Activated B cell treated with CpG ODN at 0.5 μM for 24 hours (primary cell): ENCODE results near the gene EMD. TPM values are rescaled to one million over a fixed set of nuclear protein-coding genes. Genes with fewer than 3 reads are reported as not detected.
"Not testable (repeated sequence)": the region's sequence is repeated elsewhere in the genome, so short reads cannot be mapped to it uniquely, and the experiment has no call there.

Source experiments
- ATAC-seq: fragments of 200-7000 bp; cut with Tn5 transposase; one replicate; pipeline ENCODE4 v1.10.0; 2021; ENCODE audit warnings: low read depth, mild to moderate bottlenecking, moderate library complexity
- CTCF ChIA-PET: fragments of 350-600 bp; sonication (Branson Sonifier 250); formaldehyde crosslinking; loops from one replicate; lab custom pipeline; 2021; ENCODE audit warnings: antibody characterized with exemption; lab: Charles Lee
- POLR2A ChIA-PET: fragments of 350-600 bp; sonication (Branson Sonifier 250); formaldehyde crosslinking; loops from one replicate; lab custom pipeline; 2021; ENCODE audit warnings: antibody characterized with exemption; lab: Charles Lee
- DNase-seq: peaks from one replicate; pipeline ENCODE4 v3.0.0; 2022
- H3K27ac Mint-ChIP-seq: one replicate; pipeline ENCODE4 v1.8.0; 2020; ENCODE audit warnings: mixed read lengths
- H3K27me3 Mint-ChIP-seq: one replicate; pipeline ENCODE4 v1.8.0; 2021; ENCODE audit warnings: mixed read lengths
- H3K36me3 Mint-ChIP-seq: one replicate; pipeline ENCODE4 v1.8.0; 2021; ENCODE audit warnings: low read depth, mixed read lengths
- H3K4me1 Mint-ChIP-seq: one replicate; pipeline ENCODE4 v1.8.0; 2021; ENCODE audit warnings: mixed read lengths
- H3K4me3 Mint-ChIP-seq: one replicate; pipeline ENCODE4 v1.8.0; 2020; ENCODE audit warnings: mild to moderate bottlenecking, mixed read lengths
- H3K9me3 Mint-ChIP-seq: one replicate; pipeline ENCODE4 v1.8.0; 2020; ENCODE audit warnings: mixed read lengths
- CTCF ChIP-seq: fragments of 200-600 bp; IDR thresholded peaks from one replicate; pipeline ENCODE4 v1.8.0; 2022; ENCODE audit warnings: antibody characterized with exemption, mild to moderate bottlenecking
- intact Hi-C: fragments of 100-400 bp; cut with micrococcal nuclease; formaldehyde crosslinking; loops from one replicate; pipeline ENCODE4 v1.15.1; 2024
- total RNA-seq: library from RNA; stranded (reverse); gene quantifications from 2 replicates; pipeline ENCODE4 v1.2.3, GENCODE V29; 2022

The EMD gene
- total RNA-seq, 1 donor from 2014 or later: 70.2 TPM

GRCh38 chrX:154381271-154381670, 2.2 kb downstream of the EMD start:
- Mint-ChIP-seq H3K9me3 (no peaks in the 10 kb centered on the region), H3K27ac (no peak overlapping the region), H3K4me1 (peaks cover 19% of the 10 kb centered on the region)

GRCh38 chrX:154382483-154383069, 3.5 kb downstream of the EMD start:
- intact Hi-C loops: no loop called here
- Mint-ChIP-seq H3K4me3 (no peak overlapping the region), H3K9me3 (no peaks in the 10 kb centered on the region), H3K27ac (no peak overlapping the region), H3K36me3 (peaks cover 15% of the 10 kb centered on the region), H3K27me3 (no peaks in the 10 kb centered on the region), H3K4me1 (peaks cover 19% of the 10 kb centered on the region)
- TF ChIP-seq CTCF: no peak
- no peak for ATAC-seq
- DNase-seq: no peak
- CTCF ChIA-PET: interaction anchor here (2.0 kb wide), 1 partner anchor 9 kb away, joined by 7 read pairs; no protein-coding TSS in a partner anchor
- POLR2A ChIA-PET: interaction anchor here (1.1 to 4.9 kb wide), 2 partner anchors 11 to 15 kb away, joined by 3 to 20 read pairs; partner anchors contain the start of gene RPL10

More at GRCh38 chrX:154381271-154381670, 2.2 kb downstream of the EMD start:
- intact Hi-C loops: no loop called here
- TF ChIP-seq CTCF: no peak
- H3K4me3 Mint-ChIP-seq: no peak overlapping the region
- H3K36me3 Mint-ChIP-seq: peaks cover 15% of the 10 kb centered on the region
- ATAC-seq (no peak), DNase-seq (no peak)
- CTCF ChIA-PET: no interaction called here
- POLR2A ChIA-PET: interaction anchor here (4.9 kb wide), 1 partner anchor 16 kb away, joined by 20 read pairs; the partner anchor contains the start of gene RPL10
- no peaks in the 10 kb centered on the region for H3K27me3 Mint-ChIP-seq

- no peak for ATAC-seq
- no peak overlapping the region for H3K4me3 Mint-ChIP-seq
- POLR2A ChIA-PET: interaction anchor here (0.6 to 4.9 kb wide), 6 partner anchors 10 to 480 kb away, joined by 3 to 20 read pairs (median 4); partner anchors contain the start of gene RPL10
- H3K27me3 Mint-ChIP-seq: no peaks in the 10 kb centered on the region
- no peak for DNase-seq
- no peak for TF ChIP-seq CTCF
- H3K36me3 Mint-ChIP-seq: peaks cover 15% of the 10 kb centered on the region
- no peaks in the 10 kb centered on the region for H3K9me3 Mint-ChIP-seq
- CTCF ChIA-PET: interaction anchor here (2.0 kb wide), 1 partner anchor 10 kb away, joined by 7 read pairs; no protein-coding TSS in a partner anchor
- peaks cover 18% of the 10 kb centered on the region for H3K4me1 Mint-ChIP-seq
- no peak overlapping the region for H3K27ac Mint-ChIP-seq
- intact Hi-C loops: no loop called here
These were observed 4.5 kb downstream of the EMD start for GRCh38 chrX:154383359-154384283.

- ATAC-seq (no peak), DNase-seq (no peak)
- ChIA-PET CTCF (interaction anchor here (2.0 kb wide), 1 partner anchor 11 kb away, joined by 7 read pairs; no protein-coding TSS in a partner anchor), POLR2A (interaction anchor here (0.9 to 4.9 kb wide), 3 partner anchors 11 to 16 kb away, joined by 3 to 20 read pairs (median 4); partner anchors contain the start of gene RPL10)
- TF ChIP-seq CTCF: no peak
- H3K36me3 Mint-ChIP-seq: peaks cover 15% of the 10 kb centered on the region
- no peak overlapping the region for H3K4me3 Mint-ChIP-seq
- H3K9me3 Mint-ChIP-seq: no peaks in the 10 kb centered on the region
- intact Hi-C loops: no loop called here
- H3K4me1 Mint-ChIP-seq: peaks cover 18% of the 10 kb centered on the region
- no peaks in the 10 kb centered on the region for H3K27me3 Mint-ChIP-seq
- no peak overlapping the region for H3K27ac Mint-ChIP-seq
These were observed 5.3 kb downstream of the EMD start for GRCh38 chrX:154384284-154384892.

- H3K4me1 Mint-ChIP-seq, H3K27ac Mint-ChIP-seq, H3K36me3 Mint-ChIP-seq, H3K9me3 Mint-ChIP-seq, H3K27me3 Mint-ChIP-seq, intact Hi-C loops, CTCF ChIA-PET, POLR2A ChIA-PET, DNase-seq, H3K4me3 Mint-ChIP-seq: not testable (repeated sequence)
- ATAC-seq: peak; percentile 23
These were observed 9.0 kb downstream of the EMD start for GRCh38 chrX:154388094-154388493.

GRCh38 chrX:154388649-154389048, 9.6 kb downstream of the EMD start:
- H3K9me3 Mint-ChIP-seq, DNase-seq, H3K36me3 Mint-ChIP-seq, H3K27me3 Mint-ChIP-seq, H3K4me3 Mint-ChIP-seq, CTCF ChIA-PET, H3K27ac Mint-ChIP-seq, POLR2A ChIA-PET, intact Hi-C loops, H3K4me1 Mint-ChIP-seq: not testable (repeated sequence)
- ATAC-seq: peak; percentile 14

- POLR2A ChIA-PET, H3K27me3 Mint-ChIP-seq, H3K36me3 Mint-ChIP-seq, H3K4me1 Mint-ChIP-seq, H3K27ac Mint-ChIP-seq, H3K9me3 Mint-ChIP-seq, intact Hi-C loops, CTCF ChIA-PET, H3K4me3 Mint-ChIP-seq: not testable (repeated sequence)
- peak; percentile 74 for ATAC-seq
- DNase-seq: peak; percentile 30
These were observed 11.0 kb downstream of the EMD start for GRCh38 chrX:154389812-154390747.
